HG03103 (cell line): ENCODE measurements around the gene AS3MT.
"Not testable (repeated sequence)": the region's sequence is repeated elsewhere in the genome, so short reads cannot be mapped to it uniquely, and the experiment has no call there.

ENCODE experiments used
- ATAC-seq: cut with Tn5 transposase; IDR thresholded peaks from one replicate; pipeline ENCODE4 v1.9.1; 2021; ENCODE audit warnings: low read depth; ENCODE audit not compliant: unreplicated experiment

Gene AS3MT

GRCh38 chr10:102855731-102856436 is 13.4 kb upstream of the AS3MT start:
- ATAC-seq: not testable (repeated sequence)

- no peak for ATAC-seq
Measured at GRCh38 chr10:102856758-102857424, 12.4 kb upstream of the AS3MT start.

- ATAC-seq: no peak
Measured at GRCh38 chr10:102859911-102860310, 9.4 kb upstream of the AS3MT start.

GRCh38 chr10:102863660-102864059 is 5.6 kb upstream of the AS3MT start:
- no peak for ATAC-seq

GRCh38 chr10:102865620-102866019 is 3.6 kb upstream of the AS3MT start:
- no peak for ATAC-seq

GRCh38 chr10:102868911-102869257 is 386 bp upstream of the AS3MT start:
- no peak for ATAC-seq

- ATAC-seq: no peak
Measured at GRCh38 chr10:102870221-102870620, 951 bp downstream of the AS3MT start.

DNA sequence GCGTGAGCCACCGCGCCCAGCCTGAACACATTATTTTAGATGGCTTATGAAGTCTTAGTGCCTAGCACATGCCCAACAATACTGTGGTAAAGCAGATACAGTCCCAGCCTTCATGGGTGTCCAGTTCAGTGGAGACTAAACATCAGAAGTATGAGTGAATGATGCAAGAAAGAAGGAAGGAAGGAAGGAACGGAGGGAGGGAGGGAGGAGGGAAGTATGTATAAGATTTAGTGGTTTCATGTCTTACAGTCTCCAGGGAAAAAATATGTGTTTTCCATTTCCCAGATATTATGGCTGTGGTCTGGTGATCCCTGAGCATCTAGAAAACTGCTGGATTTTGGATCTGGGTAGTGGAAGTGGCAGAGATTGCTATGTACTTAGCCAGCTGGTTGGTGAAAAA is 2.9 kb downstream of the AS3MT start:
- no peak for ATAC-seq

GRCh38 chr10:102876747-102877153 is 7.5 kb downstream of the AS3MT start:
- no peak for ATAC-seq

DNA sequence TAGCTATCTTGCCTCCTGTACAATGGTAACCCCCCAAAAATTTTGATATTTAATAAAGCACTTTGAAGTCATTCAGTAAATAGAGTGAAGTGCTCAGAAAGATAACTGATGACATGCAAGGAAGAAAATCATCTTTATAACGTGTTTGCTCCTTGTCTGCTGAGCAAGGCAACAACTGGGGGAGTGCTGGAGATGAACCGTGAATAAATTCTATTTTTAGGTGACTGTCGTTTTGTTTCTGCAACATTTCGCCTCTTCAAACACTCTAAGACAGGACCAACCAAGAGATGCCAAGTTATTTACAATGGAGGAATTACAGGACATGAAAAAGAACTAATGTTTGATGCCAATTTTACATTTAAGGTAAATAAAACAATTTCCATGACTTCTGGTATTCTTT is 9.4 kb downstream of the AS3MT start:
- ATAC-seq: no peak

GRCh38 chr10:102880256-102880655 is 11.0 kb downstream of the AS3MT start:
- no peak for ATAC-seq

DNA sequence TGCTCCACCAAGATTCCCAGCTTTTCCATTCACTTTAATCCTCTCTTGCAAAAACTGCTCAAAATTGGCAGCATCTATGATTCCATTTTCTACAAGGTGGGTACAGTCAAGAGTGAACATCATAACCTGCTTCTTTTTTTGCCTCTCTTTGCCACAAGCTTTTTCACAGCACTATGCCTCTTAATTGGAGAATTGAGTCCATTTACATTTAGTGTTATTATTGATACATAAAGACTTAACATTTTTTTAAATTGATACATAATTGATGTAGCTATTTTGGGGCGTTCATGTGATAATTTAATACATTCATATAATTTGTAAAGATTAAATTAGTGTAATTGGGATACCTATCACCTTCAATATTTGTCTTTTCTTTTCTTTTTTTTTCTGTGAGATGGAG is 18.8 kb downstream of the AS3MT start:
- no peak for ATAC-seq

- ATAC-seq: no peak
Measured at GRCh38 chr10:102894466-102895213, 25.4 kb downstream of the AS3MT start.

DNA sequence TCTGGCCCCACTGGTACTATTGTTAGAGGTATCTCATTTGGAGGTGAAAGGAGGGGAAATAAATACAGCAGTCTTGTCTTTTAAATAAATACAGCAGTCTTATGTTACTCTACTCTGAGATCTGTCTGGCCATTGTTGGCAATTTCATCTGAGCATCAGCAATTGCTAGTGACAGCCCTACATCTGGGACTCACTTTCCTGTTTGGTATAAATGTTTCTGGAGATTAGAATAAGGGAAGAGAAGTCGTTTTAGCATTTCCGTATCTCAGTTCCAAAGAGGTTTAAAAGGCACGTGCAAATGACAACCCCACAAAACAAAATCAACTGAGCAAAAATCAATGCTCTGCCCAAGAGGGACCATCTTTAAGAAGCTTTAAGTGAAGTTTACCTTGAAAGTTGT is 30.7 kb downstream of the AS3MT start:
- ATAC-seq: no peak

GRCh38 chr10:102904346-102904745 is 35.1 kb downstream of the AS3MT start:
- no peak for ATAC-seq

GRCh38 chr10:102906507-102906906 is 37.2 kb downstream of the AS3MT start:
- ATAC-seq: no peak

- no peak for ATAC-seq
Measured at GRCh38 chr10:102914781-102915180, 45.5 kb downstream of the AS3MT start.

- no peak for ATAC-seq
Measured at GRCh38 chr10:102916173-102916572, 46.9 kb downstream of the AS3MT start.

DNA sequence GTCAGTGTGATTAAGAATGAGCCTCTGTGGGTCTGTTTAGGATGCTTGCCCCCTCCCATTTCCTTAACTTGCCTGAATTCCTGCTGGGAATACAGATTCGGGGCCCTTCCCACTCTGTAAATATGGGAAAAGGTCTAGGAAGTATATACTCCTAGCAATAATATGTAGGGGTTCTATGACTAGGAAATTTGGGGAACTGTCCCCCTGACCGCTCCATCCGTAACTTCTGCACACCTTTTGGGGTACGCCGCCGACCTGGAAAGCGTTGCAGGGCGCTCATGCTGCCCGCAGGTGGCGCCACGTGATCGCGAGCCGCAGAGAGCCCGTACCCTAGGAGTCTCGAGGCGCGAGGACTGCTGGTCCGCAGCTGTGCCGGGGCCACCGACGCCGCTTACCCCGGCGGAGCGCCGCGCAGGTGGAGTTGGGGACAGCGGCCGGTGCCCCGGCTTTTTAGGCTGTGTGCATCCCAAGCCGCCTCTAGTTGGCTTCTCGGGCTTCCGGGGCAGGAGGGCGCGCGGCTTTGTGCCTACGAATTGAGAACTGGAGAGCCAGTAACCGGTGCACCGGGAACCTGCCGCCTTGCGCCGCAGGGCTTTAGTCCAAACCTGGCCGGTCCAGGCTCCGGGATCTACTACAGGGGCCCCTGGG is 48.2 kb downstream of the AS3MT start:
- ATAC-seq: peak; percentile 38

GRCh38 chr10:102917962-102918816 is 48.9 kb downstream of the AS3MT start, which contains the start of gene CNNM2:
Gene CNNM2 (plus strand): TSS chr10:102918294. CDS start chr10:102918481, 187 bp downstream.
- ATAC-seq: peak; percentile 78
